Testis (tissue), 2 donors: ENCODE results near the gene CCHCR1.

Experiments used
- CTCF ChIP-seq, 3 experiments: fragments of 450-650 bp in 2 of 3; fragments of 200-600 bp in 1 of 3; sonication (generic) in 1 of 3; IDR thresholded peaks; one replicate each; pipeline ENCODE4 v1.5.1; 2016 to 2019; ENCODE audit warnings: antibody characterized with exemption in 3 of 3, mild to moderate bottlenecking in 2 of 3, moderate library complexity in 1 of 3
- POLR2A ChIP-seq: fragments of 450-650 bp; IDR thresholded peaks from one replicate; pipeline ENCODE4 v1.6.1; 2017; ENCODE audit warnings: antibody characterized with exemption, mild to moderate bottlenecking, moderate library complexity

GRCh38 chr6:31161216-31162126, 3.9 kb upstream of the CCHCR1 start:
- TF ChIP-seq CTCF (IDR thresholded peaks at IDR 0.05) (no peak), POLR2A (no peak)
